ENCODE results near the gene GP1BB. TPM values are rescaled to one million over a fixed set of nuclear protein-coding genes. Genes with fewer than 3 reads are reported as not detected.

Gene GP1BB
- total and polyA plus RNA-seq, 2 of the 4 experiments (the other 2 are of a cell fraction): 0.18 to 1.5 TPM

- CTCF ChIA-PET: interaction anchor here (1.3 kb wide), 1 partner anchor 32 kb away, joined by 4 read pairs; no protein-coding TSS in a partner anchor
- intact Hi-C loops (cut with micrococcal nuclease) (no loop called here), dilution Hi-C loops (cut with HindIII; ENCODE audit: low sequenced_read_pairs, unreplicated experiment) (no loop called here), in situ Hi-C loops (cut with MboI; ENCODE audit: low sequenced_read_pairs) (no loop called here)
- Histone ChIP-seq H2BK20ac (ENCODE audit: low read depth, low read length) (no peak overlapping the region), H3K4me1 (ENCODE audit: control insufficient read depth, insufficient read depth, low read length) (peaks cover 4% of the 10 kb centered on the region; the same call in 1 of the 2 replicates), H3K36me3 (ENCODE audit: control insufficient read depth, insufficient read depth, low read length) (no peaks in the 10 kb centered on the region), H4K5ac (ENCODE audit: low read depth, low read length) (no peak overlapping the region), H3K9ac (ENCODE audit: low read depth, low read length) (no peak overlapping the region), H2BK120ac (ENCODE audit: low read depth, low read length) (no peak overlapping the region), H3K56ac (ENCODE audit: extremely low read depth, insufficient read depth, low read length) (no peak overlapping the region), H3K14ac (replicated peaks; ENCODE audit: low read depth, low read length) (no peak overlapping the region), H3K79me1 (ENCODE audit: low read depth in 1 of 2, low read length in 2 of 2) (no peaks in the 10 kb centered on the region), H2AK9ac (replicated peaks; ENCODE audit: low read depth, low read length, poor library complexity) (no peak overlapping the region), H3K23ac (ENCODE audit: low read depth, low read length) (no peak overlapping the region), H3K4me3 (ENCODE audit: insufficient read depth, low read depth, low read length) (no peak overlapping the region), H3K27me3 (ENCODE audit: control insufficient read depth, insufficient read depth, low read length) (peaks cover 94% of the 10 kb centered on the region), H2BK15ac (ENCODE audit: low read depth, low read length) (no peak overlapping the region), H2AK5ac (ENCODE audit: low read depth, low read length) (no peak overlapping the region), H4K91ac (ENCODE audit: insufficient read depth, low read depth, low read length) (no peak overlapping the region), H3K18ac (ENCODE audit: low read depth, low read length) (no peak overlapping the region), H3K9me1 (ENCODE audit: insufficient read depth, low read length) (no peaks in the 10 kb centered on the region), H4K8ac (ENCODE audit: low read depth in 2 of 2, low read length in 2 of 2) (no peak overlapping the region), H4K20me1 (ENCODE audit: insufficient read depth, low read length) (no peaks in the 10 kb centered on the region; the same call in 1 of the 2 replicates), H2BK5ac (ENCODE audit: low read depth, low read length, poor library complexity, severe bottlenecking) (no peak overlapping the region), H3K4me2 (ENCODE audit: low read depth, low read length) (no peak overlapping the region), H3K9me3 (ENCODE audit: control insufficient read depth, insufficient read depth, low read length) (peaks cover 4% of the 10 kb centered on the region; the same call in 1 of the 2 replicates), H3K4ac (ENCODE audit: low read depth, low read length) (no peak overlapping the region), H2AFZ (replicated peaks; ENCODE audit: low read length, poor library complexity) (no peak overlapping the region), H3K27ac (ENCODE audit: insufficient read depth, low read length) (no peak overlapping the region)
- DNase-seq (no peak), ATAC-seq (ENCODE audit: low read depth) (no peak)
- BruUV-seq (replicated peaks): no TSS peak
- POLR2A ChIA-PET (ENCODE audit: unreplicated experiment): interaction anchor here (0.5 kb wide), 1 partner anchor 88 kb away, joined by 4 read pairs; no protein-coding TSS in a partner anchor
- TF ChIP-seq CEBPB (IDR thresholded peaks at IDR 0.05; ENCODE audit: low read depth, low read length) (no peak), POLR2A (IDR thresholded peaks at IDR 0.05; ENCODE audit: low read depth, low read length) (no peak), BHLHE40 (IDR thresholded peaks at IDR 0.05; ENCODE audit: low read depth, low read length) (no peak), USF2 (IDR thresholded peaks at IDR 0.05; ENCODE audit: low read depth, low read length) (no peak), SMC3 (IDR thresholded peaks at IDR 0.05; ENCODE audit: low read depth, low read length) (no peak), NFE2L2 (IDR thresholded peaks at IDR 0.05; ENCODE audit: low read depth, low read length) (no peak), RCOR1 (IDR thresholded peaks at IDR 0.05; ENCODE audit: insufficient replicate concordance, low read length) (no peak), CTCF (conservative IDR thresholded peaks at IDR 0.05; ENCODE audit: low read depth, low read length) (no peak)
- WGBS, 2 experiments (ENCODE audit: extremely low coverage in 2 of 2, insufficient read length in 1 of 2): 65% methylated on average over 20 of the region's 33 CpGs; no CpG with 5 or more reads in 1 of the 2 experiments
Measured at GRCh38 chr22:19761725-19762567, 38.6 kb downstream of the GP1BB start.

All from IMR-90 (cell line).